HCT116 (cell line): Measurements from ENCODE around the gene CCDC70. TPM values are rescaled to one million over a fixed set of nuclear protein-coding genes. Genes with fewer than 3 reads are reported as not detected.

Experiments used
- ATAC-seq: fragments of 200-7000 bp; cut with Tn5 transposase; 2 replicates; pipeline ENCODE4 v1.9.1; 2020; ENCODE audit warnings: mild to moderate bottlenecking, moderate library complexity
- BruUV-seq: library from RNA; stranded (reverse); fragments of 400-500 nt; replicated peaks from 2 replicates; lab custom pipeline; 2021; lab: Mats Ljungman, UMichigan
- CTCF ChIA-PET: fragments of 300-600 bp; sonication (Branson Sonifier 250); formaldehyde crosslinking; loops from one replicate; lab custom pipeline; 2021; ENCODE audit warnings: antibody characterized with exemption; lab: Charles Lee
- POLR2A ChIA-PET: fragments of 300-600, 350-600 bp; sonication (Branson Sonifier 250); formaldehyde crosslinking; loops from one replicate; lab custom pipeline; 2021; ENCODE audit warnings: antibody characterized with exemption; lab: Charles Lee
- RAD21 ChIA-PET, 2 experiments: fragments of 300-600 bp; sonication (Branson Sonifier 250); formaldehyde crosslinking; loops; one replicate each; lab custom pipeline; 2023; ENCODE audit warnings: low total read pairs in 2 of 2; ENCODE audit not compliant: uncharacterized antibody in 2 of 2, unreplicated experiment in 2 of 2, low non-redundant PET in 1 of 2; lab: Charles Lee
- DNase-seq: peaks from one replicate; pipeline ENCODE4 v3.0.0-alpha.2; 2010; ENCODE audit warnings: low read depth, low spot score
- H2AFZ ChIP-seq: fragments of 200-600 bp; shearing (Covaris generic), sonication (generic); 2 replicates; pipeline ENCODE4 v1.6.1; 2017; ENCODE audit warnings: low read depth, mixed run types, mixed read lengths, antibody characterized with exemption, low read length; ENCODE audit not compliant: poor library complexity, severe bottlenecking
- H3K27ac ChIP-seq: 2 replicates; pipeline ENCODE4 v1.5.1; 2012; ENCODE audit warnings: low read depth, low read length
- H3K27me3 ChIP-seq: fragments of 200-600 bp; sonication (generic); 2 replicates; pipeline ENCODE4 v1.6.1; 2016; ENCODE audit warnings: mixed run types, low read length, mixed read lengths; ENCODE audit not compliant: insufficient read depth
- H3K36me3 ChIP-seq, 2 experiments: fragments of 200-500 bp in 1 of 2; fragments of 200-600 bp in 1 of 2; sonication (Bioruptor generic) in 1 of 2; sonication (generic) in 1 of 2; 2 replicates each; pipeline versions ENCODE4 v1.5.1 to v1.6.1; 2014 to 2016; ENCODE audit warnings: low read length in 2 of 2, inconsistent platforms in 1 of 2, mixed read lengths in 1 of 2, mixed run types in 1 of 2; ENCODE audit not compliant: insufficient read depth in 2 of 2, control insufficient read depth in 1 of 2
- H3K4me1 ChIP-seq, 2 experiments: fragments of 200-600 bp in 1 of 2; sonication (generic) in 1 of 2; 2 replicates each; pipeline versions ENCODE4 v1.5.1 to v1.6.1; 2012 to 2017; ENCODE audit warnings: low read length in 2 of 2, inconsistent platforms in 1 of 2, mild to moderate bottlenecking in 1 of 2, mixed read lengths in 1 of 2, mixed run types in 1 of 2, moderate library complexity in 1 of 2; ENCODE audit not compliant: insufficient read depth in 2 of 2, control insufficient read depth in 1 of 2
- H3K4me2 ChIP-seq: fragments of 200-600 bp; sonication (generic); 2 replicates; pipeline ENCODE4 v1.6.1; 2017; ENCODE audit warnings: mixed run types, low read length, mixed read lengths
- H3K4me3 ChIP-seq, 2 experiments: fragments of 200-600 bp in 1 of 2; sonication (generic) in 1 of 2; replicated peaks in 1 of 2; 2 replicates each; pipeline ENCODE4 v1.5.1; 2011 to 2016; ENCODE audit warnings: low read length in 2 of 2, control low read depth in 1 of 2, low read depth in 1 of 2, mild to moderate bottlenecking in 1 of 2, mixed read lengths in 1 of 2, mixed run types in 1 of 2
- H3K79me2 ChIP-seq: fragments of 200-600 bp; sonication (generic); 2 replicates; pipeline ENCODE4 v1.6.1; 2017; ENCODE audit warnings: mild to moderate bottlenecking, mixed run types, low read length, moderate library complexity, mixed read lengths; ENCODE audit not compliant: insufficient read depth
- H3K9ac ChIP-seq: fragments of 200-600 bp; sonication (generic); 2 replicates; pipeline ENCODE4 v1.6.1; 2016; ENCODE audit warnings: low read length, mixed read lengths
- H3K9me2 ChIP-seq: fragments of 200-600 bp; sonication (generic), shearing (Covaris generic); 2 replicates; pipeline ENCODE4 v1.6.1; 2017; ENCODE audit warnings: mixed run types, mild to moderate bottlenecking, moderate library complexity; ENCODE audit not compliant: insufficient read depth
- H3K9me3 ChIP-seq, 2 experiments: fragments of 200-500 bp in 1 of 2; fragments of 200-600 bp in 1 of 2; sonication (Bioruptor generic) in 1 of 2; sonication (generic) in 1 of 2; 2 replicates each; pipeline ENCODE4 v1.6.1; 2014 to 2017; ENCODE audit warnings: low read length in 2 of 2, mixed read lengths in 2 of 2, inconsistent platforms in 1 of 2, low read depth in 1 of 2, mild to moderate bottlenecking in 1 of 2, mixed run types in 1 of 2, moderate library complexity in 1 of 2; ENCODE audit not compliant: control insufficient read depth in 1 of 2, insufficient read depth in 1 of 2
- H4K20me1 ChIP-seq: fragments of 200-600 bp; sonication (generic), shearing (Covaris generic); 2 replicates; pipeline ENCODE4 v1.6.1; 2017; ENCODE audit warnings: mixed run types, mild to moderate bottlenecking, moderate library complexity; ENCODE audit not compliant: insufficient read depth
- CBX3 ChIP-seq: IDR thresholded peaks from 2 replicates; pipeline ENCODE4 v1.6.1; 2012; ENCODE audit warnings: low read depth
- EZH2 ChIP-seq: fragments of 200-600 bp; sonication (generic); IDR thresholded peaks from 2 replicates; pipeline ENCODE4 v1.6.1; 2017; ENCODE audit warnings: antibody characterized with exemption, mixed run types
- FOSL1 ChIP-seq: IDR thresholded peaks from 2 replicates; pipeline ENCODE4 v1.6.1; 2012; ENCODE audit warnings: low read depth
- JUND ChIP-seq: IDR thresholded peaks from 2 replicates; pipeline ENCODE4 v1.6.1; 2012
- POLR2A ChIP-seq: IDR thresholded peaks from 2 replicates; pipeline ENCODE4 v1.7.0; 2011; ENCODE audit warnings: borderline replicate concordance; ENCODE audit not compliant: insufficient read depth, insufficient read length; ENCODE audit errors: extremely low read depth
- POLR2AphosphoS5 ChIP-seq: IDR thresholded peaks from 2 replicates; pipeline ENCODE4 v1.6.1; 2011; ENCODE audit warnings: mild to moderate bottlenecking, low read depth, low read length, moderate library complexity
- RAD21 ChIP-seq: IDR thresholded peaks from 2 replicates; pipeline ENCODE4 v1.6.1; 2012; ENCODE audit warnings: low read depth, mild to moderate bottlenecking
- SIN3A ChIP-seq: IDR thresholded peaks from 2 replicates; pipeline ENCODE4 v1.6.1; 2012; ENCODE audit warnings: low read depth
- SP1 ChIP-seq: IDR thresholded peaks from 2 replicates; pipeline ENCODE4 v1.6.1; 2012; ENCODE audit warnings: low read depth
- SRF ChIP-seq: IDR thresholded peaks from 2 replicates; pipeline ENCODE4 v1.6.1; 2012; ENCODE audit warnings: low read depth
- YY1 ChIP-seq: IDR thresholded peaks from 2 replicates; pipeline ENCODE4 v1.6.1; 2011; ENCODE audit warnings: low read length, low read depth, moderate library complexity, mild to moderate bottlenecking; ENCODE audit not compliant: insufficient replicate concordance; ENCODE audit errors: extremely low read depth
- intact Hi-C: fragments of 100-400 bp; cut with micrococcal nuclease; formaldehyde crosslinking; loops from 2 replicates; pipeline ENCODE4 v1.10.0; 2022
- total RNA-seq: library from RNA; stranded (reverse); gene quantifications from one replicate; pipeline ENCODE4 v1.2.1, GENCODE V29; 2021; ENCODE audit not compliant: unreplicated experiment
- TF ChIP-seq, protein P1 (sequence below): IDR thresholded peaks from 2 replicates; pipeline ENCODE4 v1.6.1; 2012; ENCODE audit warnings: low read depth
- TF ChIP-seq, protein P2 (sequence below): IDR thresholded peaks from 2 replicates; pipeline ENCODE4 v1.6.1; 2011; ENCODE audit warnings: mild to moderate bottlenecking, low read length, moderate library complexity; ENCODE audit not compliant: insufficient replicate concordance; ENCODE audit errors: extremely low read depth

CCDC70 gene
- total RNA-seq, 1 experiment from 2014 or later, result not detected

DNA sequence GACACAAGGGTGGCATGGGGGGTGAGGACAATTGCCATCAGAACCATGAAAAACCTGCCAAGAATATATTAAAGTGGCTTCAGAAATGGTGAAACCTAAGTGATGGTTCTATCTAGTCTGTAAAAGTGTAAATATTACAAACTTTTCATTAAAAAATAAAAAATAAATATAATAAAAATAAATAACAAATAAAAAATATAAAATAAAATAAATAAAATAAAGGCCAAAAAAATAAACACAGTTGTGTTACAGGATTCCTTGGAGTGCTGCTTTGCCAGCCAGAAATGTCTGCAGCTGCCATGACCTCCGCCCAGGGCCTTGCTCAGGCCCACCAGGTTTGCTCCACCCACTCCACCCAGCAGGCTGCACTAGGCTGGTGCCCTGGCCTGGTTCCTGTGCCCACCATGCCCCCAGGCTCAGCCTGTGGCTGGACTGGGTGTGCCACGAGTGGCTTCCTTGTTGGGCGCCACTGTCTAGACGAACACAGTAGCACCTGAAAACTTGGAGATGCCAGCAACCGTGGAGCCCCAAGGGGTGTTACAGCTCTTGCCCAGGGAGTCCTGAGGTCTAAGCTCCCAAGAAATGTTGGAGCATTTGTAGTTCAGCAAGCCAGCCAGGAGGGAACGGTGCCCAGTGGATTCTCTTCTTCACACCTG lies 20.9 kb downstream of the CCDC70 start:
- no peaks in the 10 kb centered on the region for H3K27me3 ChIP-seq
- no peaks in the 10 kb centered on the region for H3K4me1 ChIP-seq
- POLR2A ChIA-PET, result no interaction called here
- H4K20me1 ChIP-seq, result no peaks in the 10 kb centered on the region
- H3K9ac ChIP-seq, result no peak overlapping the region
- H3K4me2 ChIP-seq, result no peak overlapping the region
- H3K27ac ChIP-seq, result no peak overlapping the region
- H3K9me3 ChIP-seq, result no peaks in the 10 kb centered on the region
- RAD21 ChIA-PET, result no interaction called here
- no peaks in the 10 kb centered on the region for H3K36me3 ChIP-seq
- TF ChIP-seq FOSL1 (no peak), RAD21 (no peak), JUND (no peak)
- BruUV-seq, result no TSS peak
- ATAC-seq (no peak), DNase-seq (no peak)
- CTCF ChIA-PET, result no interaction called here
- no peaks in the 10 kb centered on the region for H3K79me2 ChIP-seq
- H3K4me3 ChIP-seq, result no peak overlapping the region
- H2AFZ ChIP-seq, result no peak overlapping the region
- intact Hi-C loops, result no loop called here
- H3K9me2 ChIP-seq, result no peaks in the 10 kb centered on the region

DNA sequence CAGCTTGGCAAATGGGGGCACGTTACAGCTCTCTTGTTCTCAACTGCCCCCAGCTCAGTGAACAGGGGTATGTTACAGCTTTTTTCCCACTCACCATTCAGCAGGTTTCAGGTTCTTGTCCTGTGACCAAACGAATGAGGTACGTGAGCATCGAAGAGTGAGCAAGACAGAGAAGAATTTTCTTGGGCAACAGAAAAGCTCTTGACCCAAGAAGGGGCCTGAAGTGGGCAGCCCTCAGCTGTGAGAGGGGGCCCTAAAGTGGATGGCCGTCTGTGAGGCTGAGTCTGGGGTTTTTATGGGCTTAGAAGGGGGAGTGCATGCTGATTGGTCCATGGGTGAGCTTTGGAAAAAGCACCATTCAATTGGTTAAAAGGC lies 21.4 kb downstream of the CCDC70 start:
- H3K9me3 ChIP-seq, result no peaks in the 10 kb centered on the region
- no peak overlapping the region for H3K4me2 ChIP-seq
- no peaks in the 10 kb centered on the region for H3K27me3 ChIP-seq
- H3K4me3 ChIP-seq, result no peak overlapping the region
- no peak overlapping the region for H3K9ac ChIP-seq
- H3K4me1 ChIP-seq, result no peaks in the 10 kb centered on the region
- H2AFZ ChIP-seq, result no peak overlapping the region
- H3K36me3 ChIP-seq, result no peaks in the 10 kb centered on the region
- no peak for ATAC-seq
- no peaks in the 10 kb centered on the region for H4K20me1 ChIP-seq
- intact Hi-C loops, result no loop called here
- ChIA-PET POLR2A (no interaction called here), RAD21 (no interaction called here), CTCF (no interaction called here)
- H3K9me2 ChIP-seq, result no peaks in the 10 kb centered on the region
- no peak overlapping the region for H3K27ac ChIP-seq
- BruUV-seq, result no TSS peak
- DNase-seq, result no peak
- no peaks in the 10 kb centered on the region for H3K79me2 ChIP-seq
- TF ChIP-seq, protein P1, sequence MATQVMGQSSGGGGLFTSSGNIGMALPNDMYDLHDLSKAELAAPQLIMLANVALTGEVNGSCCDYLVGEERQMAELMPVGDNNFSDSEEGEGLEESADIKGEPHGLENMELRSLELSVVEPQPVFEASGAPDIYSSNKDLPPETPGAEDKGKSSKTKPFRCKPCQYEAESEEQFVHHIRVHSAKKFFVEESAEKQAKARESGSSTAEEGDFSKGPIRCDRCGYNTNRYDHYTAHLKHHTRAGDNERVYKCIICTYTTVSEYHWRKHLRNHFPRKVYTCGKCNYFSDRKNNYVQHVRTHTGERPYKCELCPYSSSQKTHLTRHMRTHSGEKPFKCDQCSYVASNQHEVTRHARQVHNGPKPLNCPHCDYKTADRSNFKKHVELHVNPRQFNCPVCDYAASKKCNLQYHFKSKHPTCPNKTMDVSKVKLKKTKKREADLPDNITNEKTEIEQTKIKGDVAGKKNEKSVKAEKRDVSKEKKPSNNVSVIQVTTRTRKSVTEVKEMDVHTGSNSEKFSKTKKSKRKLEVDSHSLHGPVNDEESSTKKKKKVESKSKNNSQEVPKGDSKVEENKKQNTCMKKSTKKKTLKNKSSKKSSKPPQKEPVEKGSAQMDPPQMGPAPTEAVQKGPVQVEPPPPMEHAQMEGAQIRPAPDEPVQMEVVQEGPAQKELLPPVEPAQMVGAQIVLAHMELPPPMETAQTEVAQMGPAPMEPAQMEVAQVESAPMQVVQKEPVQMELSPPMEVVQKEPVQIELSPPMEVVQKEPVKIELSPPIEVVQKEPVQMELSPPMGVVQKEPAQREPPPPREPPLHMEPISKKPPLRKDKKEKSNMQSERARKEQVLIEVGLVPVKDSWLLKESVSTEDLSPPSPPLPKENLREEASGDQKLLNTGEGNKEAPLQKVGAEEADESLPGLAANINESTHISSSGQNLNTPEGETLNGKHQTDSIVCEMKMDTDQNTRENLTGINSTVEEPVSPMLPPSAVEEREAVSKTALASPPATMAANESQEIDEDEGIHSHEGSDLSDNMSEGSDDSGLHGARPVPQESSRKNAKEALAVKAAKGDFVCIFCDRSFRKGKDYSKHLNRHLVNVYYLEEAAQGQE, result no peak
- no peak for TF ChIP-seq SRF
- TF ChIP-seq CBX3, result no peak
- no peak for TF ChIP-seq EZH2
- no peak for TF ChIP-seq POLR2A
- no peak for TF ChIP-seq FOSL1
- TF ChIP-seq, protein P2, sequence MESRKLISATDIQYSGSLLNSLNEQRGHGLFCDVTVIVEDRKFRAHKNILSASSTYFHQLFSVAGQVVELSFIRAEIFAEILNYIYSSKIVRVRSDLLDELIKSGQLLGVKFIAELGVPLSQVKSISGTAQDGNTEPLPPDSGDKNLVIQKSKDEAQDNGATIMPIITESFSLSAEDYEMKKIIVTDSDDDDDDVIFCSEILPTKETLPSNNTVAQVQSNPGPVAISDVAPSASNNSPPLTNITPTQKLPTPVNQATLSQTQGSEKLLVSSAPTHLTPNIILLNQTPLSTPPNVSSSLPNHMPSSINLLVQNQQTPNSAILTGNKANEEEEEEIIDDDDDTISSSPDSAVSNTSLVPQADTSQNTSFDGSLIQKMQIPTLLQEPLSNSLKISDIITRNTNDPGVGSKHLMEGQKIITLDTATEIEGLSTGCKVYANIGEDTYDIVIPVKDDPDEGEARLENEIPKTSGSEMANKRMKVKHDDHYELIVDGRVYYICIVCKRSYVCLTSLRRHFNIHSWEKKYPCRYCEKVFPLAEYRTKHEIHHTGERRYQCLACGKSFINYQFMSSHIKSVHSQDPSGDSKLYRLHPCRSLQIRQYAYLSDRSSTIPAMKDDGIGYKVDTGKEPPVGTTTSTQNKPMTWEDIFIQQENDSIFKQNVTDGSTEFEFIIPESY, result no peak
- no peak for TF ChIP-seq YY1
- TF ChIP-seq POLR2AphosphoS5, result no peak
- TF ChIP-seq SIN3A, result no peak
- TF ChIP-seq SP1, result no peak
